Epithelial cell of prostate (primary cell): ENCODE results near the gene RELA.
A peak's percentile ranks its signal among the peaks of the same experiment; 100 is the strongest.
"Not testable (repeated sequence)": the region's sequence is repeated elsewhere in the genome, so short reads cannot be mapped to it uniquely, and the experiment has no call there.

Experiments used
- DNase-seq: peaks from one replicate; pipeline ENCODE4 v3.0.0-alpha.2; 2011; ENCODE audit warnings: low read depth, low spot score
- H3K27ac ChIP-seq: fragments of 450-650 bp; 2 replicates; pipeline ENCODE4 v1.5.1; 2017; ENCODE audit warnings: mild to moderate bottlenecking

Gene RELA

DNA sequence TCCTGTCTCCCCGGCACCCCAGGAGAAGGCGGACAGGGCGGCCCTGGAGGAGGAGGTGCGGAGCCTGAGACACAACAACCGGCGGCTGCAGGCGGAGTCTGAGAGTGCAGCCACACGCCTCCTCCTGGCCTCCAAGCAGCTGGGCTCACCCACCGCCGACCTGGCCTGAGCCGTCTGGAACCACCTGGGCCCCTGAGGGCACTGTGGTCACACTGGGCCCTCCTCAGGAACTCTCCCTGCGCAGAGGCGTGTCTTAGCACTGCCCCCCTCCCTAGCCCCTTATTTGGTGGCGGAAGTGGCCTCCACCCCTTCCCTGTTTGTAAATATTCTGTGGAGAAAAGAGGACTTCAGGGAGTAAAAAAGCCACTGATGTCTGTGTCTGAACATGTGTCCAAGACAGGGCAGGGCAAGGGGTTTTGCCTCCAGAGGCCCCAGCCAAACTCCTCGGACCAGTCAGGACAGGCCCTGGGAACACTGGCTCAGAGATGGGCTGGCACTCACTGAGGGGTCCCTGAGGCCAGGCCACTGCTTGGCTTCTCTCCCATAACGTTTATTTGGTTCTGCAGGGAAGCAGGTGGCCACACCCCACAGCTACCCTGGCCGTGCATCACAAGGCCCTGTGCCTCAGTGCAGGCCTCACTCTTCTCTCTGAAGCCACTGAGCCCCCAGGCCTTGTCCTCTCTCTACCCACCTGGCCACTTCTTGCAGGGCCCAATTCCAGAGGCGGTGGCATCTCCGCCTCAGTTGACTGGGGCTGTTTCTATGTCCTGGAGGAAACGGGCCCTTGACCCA, 12.0 kb downstream of the RELA start:
- peak overlapping the region; percentile 90 for H3K27ac ChIP-seq
- no peak for DNase-seq

DNA sequence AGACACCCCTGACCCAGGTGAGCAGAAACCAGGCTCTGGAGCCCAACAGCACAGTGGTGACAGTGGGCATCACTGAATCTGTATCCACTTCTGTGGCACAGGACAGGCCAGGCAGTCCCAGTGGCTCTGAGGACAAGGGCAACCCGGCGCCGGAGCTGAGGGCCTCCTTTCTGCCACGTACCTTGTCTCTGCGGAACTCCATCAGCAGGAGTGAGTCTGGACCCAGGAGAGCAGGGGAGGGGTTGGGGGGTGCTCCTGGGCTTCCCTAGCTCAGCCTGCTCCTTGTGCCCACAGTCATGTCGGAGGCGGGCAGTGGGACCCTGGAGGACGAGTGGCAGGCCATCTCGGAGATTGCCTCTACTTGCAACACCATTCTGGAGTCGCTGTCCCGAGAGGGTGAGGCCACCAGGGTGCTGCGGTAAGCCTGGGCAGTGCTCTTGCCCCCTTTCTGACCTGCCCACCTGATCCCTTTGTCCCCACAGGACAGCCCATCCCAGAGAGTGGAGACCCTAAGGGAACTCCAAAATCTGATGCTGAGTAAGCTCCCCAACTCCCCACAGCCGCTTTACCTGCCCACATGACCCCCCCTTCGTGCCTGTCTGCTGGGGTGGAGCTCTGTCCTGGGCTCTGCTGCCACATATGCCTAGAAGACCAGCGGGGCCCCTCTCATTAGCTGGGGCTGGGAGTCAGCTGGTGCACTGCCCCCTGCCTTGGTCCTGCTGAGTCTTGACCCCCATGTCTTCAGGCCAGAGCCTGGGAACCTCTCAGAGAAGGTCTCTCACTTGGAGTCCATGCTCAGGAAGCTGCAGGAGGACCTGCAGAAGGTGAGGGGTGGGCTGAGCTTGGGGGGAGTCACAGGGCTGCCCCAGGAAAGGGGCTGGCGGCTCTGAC, 12.8 kb downstream of the RELA start:
- peak overlapping the region; percentile 90 for H3K27ac ChIP-seq
- DNase-seq: no peak

DNA sequence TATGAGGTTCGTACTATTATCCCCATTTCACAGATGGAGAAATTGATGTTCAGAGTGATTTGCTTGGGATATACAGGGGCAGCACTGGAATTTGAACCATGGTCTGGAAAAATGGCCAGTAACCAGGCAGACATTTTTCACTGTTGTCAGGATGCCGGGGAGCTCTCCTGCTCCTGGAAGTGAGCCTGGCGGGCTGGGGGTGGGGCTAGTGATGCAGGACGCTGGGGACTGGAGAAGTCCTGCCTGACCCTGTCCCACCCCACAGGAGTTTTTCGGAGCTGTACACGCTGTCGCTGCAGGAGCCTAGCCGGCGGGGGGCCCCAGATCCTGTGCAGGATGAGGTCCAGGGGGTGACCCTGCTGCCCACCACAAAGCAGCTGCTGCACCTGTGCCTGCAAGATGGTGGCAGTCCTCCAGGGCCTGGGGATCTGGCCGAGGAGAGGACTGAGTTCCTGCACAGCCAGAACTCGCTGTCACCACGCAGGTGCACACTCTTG, 13.7 kb downstream of the RELA start:
- no peak overlapping the region for H3K27ac ChIP-seq
- DNase-seq: no peak

DNA sequence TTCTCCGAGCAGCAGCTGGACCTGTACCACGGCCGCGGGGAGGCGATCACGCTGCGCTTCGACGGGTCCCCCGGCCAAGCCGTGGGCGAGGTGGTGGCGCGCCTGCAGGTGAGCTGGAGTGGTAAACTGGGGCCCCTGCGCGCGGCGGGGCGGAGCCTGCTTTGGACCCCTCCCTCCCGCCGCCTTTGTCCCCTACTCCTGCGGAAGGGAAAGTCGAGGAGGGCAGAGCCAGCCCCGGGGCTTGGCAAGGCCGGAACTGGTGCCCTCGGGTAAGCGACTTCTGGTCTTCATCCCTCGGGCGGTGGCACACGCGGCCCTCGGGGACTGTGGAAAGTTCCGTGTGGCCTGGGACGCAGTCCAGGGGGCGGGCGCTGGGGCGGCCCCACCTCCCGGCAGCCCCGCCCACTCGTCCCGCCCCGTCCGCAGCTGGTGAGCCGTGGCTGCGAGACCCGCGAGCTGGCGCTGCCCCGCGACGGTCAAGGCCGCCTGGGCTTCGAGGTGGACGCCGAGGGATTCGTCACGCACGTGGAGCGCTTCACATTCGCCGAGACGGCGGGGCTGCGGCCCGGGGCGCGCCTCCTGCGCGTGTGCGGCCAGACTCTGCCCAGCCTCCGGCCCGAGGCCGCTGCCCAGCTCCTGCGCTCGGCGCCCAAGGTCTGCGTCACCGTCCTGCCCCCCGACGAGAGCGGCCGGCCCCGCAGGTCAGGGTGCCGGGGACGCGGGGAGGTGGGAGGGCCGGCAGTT, 15.6 kb downstream of the RELA start:
- H3K27ac ChIP-seq: no peak overlapping the region

DNA sequence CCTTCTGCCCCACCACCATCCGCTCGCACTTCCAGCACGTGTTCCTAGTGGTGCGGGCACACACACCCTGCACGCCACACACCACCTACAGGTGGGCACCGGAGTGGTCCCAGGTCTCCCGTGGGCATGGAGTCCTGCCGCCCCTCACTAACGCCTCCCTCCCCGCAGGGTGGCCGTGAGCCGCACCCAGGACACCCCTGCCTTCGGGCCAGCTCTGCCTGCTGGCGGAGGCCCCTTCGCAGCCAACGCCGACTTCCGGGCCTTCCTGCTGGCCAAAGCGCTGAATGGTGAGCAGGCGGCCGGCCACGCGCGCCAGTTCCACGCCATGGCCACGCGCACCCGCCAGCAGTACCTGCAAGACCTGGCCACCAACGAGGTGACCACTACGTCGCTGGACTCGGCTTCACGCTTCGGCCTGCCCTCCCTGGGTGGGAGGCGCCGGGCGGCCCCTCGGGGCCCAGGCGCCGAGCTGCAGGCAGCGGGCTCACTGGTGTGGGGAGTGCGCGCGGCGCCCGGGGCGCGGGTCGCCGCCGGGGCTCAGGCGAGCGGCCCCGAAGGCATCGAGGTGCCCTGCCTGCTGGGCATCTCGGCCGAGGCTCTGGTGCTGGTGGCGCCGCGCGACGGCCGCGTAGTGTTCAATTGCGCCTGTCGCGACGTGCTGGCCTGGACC, 16.3 kb downstream of the RELA start:
- no peak overlapping the region for H3K27ac ChIP-seq
- no peak for DNase-seq

More for the DNA sequence above, 15.6 kb downstream of the RELA start:
- no peak for DNase-seq

DNA sequence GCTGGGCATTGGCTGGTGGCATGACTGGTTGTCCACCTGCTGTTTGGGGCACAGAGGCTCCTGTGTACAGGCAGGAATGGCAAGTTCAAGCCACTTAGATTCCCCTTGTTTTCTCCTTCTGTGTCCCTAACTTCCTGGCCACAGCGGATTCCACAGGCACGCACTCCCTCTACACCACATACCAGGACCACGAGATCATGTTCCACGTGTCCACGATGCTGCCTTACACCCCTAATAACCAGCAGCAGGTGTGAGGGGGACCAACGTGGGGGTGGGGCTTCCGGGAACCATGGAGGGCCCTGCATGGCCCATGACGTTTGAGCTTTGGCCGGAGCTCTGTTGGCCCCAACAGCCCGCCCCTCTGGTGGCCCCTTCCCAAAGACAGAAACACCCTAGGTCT, 17.0 kb downstream of the RELA start:
- no peak overlapping the region for H3K27ac ChIP-seq
- DNase-seq: no peak

DNA sequence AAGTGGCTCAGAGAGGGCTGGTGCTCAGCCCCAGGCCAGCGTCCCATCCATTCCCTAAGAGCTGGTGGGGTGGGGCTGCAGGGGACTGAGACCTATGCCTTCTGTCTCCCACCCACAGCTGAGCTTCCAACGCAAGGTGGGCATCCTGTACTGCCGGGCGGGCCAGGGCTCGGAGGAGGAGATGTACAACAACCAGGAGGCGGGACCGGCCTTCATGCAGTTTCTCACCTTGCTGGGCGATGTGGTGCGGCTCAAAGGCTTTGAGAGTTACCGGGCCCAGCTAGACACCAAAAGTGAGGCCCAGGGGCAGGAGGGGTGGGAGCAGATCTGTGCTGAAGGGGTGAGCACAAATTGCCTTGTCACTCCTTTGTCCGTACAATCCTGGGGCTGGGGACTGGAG, 17.9 kb downstream of the RELA start:
- H3K27ac ChIP-seq: no peak overlapping the region
- no peak for DNase-seq

DNA sequence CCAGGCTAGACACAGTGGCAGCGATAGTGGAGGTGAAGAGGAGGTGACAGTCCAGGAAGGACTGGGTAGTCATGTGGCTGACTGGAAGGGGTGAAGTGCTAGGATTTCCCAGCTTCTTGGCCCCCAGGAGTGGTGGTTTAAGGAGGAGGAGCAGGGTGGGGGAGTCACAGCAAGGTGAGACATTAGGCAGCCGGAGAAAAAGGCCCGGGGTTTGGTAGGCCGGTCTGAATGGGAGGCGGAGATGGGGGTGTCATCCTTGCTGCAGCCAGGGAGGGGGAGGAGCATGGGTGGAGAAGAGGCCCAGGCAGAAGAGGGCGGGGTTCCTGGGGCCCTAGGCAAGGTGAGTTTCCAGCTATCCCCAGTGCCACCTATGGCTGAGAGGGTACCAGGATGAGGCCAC, 18.7 kb downstream of the RELA start:
- DNase-seq: no peak
- H3K27ac ChIP-seq: no peak overlapping the region

DNA sequence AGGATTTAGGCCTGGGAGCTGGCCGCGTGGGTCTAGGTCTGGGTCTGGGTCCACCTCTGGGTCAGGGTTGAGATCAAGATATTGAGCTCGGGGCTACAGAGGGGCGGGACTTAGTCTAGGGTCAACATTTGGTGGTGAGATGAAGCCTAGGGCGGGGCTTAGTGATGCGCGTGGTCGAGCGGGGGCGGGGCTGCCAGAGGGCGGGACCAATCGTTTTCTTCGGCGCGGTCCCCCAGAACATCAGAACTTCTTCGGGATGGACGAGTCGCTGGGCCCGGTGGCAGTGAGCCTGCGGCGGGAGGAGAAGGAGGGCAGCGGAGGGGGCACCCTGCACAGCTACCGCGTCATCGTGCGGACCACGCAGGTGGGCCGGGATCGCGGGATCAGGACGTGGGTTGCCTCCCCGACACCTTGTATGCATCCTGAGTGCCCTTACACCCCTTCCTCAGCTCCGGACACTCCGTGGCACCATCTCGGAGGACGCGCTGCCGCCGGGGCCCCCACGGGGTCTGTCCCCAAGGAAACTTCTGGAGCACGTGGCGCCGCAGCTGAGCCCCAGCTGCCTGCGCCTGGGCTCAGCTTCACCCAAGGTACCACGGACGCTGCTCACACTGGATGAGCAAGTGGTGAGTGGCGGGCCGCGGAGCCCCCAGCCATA, 20.6 kb downstream of the RELA start:
- no peak for DNase-seq
- H3K27ac ChIP-seq: no peak overlapping the region

DNA sequence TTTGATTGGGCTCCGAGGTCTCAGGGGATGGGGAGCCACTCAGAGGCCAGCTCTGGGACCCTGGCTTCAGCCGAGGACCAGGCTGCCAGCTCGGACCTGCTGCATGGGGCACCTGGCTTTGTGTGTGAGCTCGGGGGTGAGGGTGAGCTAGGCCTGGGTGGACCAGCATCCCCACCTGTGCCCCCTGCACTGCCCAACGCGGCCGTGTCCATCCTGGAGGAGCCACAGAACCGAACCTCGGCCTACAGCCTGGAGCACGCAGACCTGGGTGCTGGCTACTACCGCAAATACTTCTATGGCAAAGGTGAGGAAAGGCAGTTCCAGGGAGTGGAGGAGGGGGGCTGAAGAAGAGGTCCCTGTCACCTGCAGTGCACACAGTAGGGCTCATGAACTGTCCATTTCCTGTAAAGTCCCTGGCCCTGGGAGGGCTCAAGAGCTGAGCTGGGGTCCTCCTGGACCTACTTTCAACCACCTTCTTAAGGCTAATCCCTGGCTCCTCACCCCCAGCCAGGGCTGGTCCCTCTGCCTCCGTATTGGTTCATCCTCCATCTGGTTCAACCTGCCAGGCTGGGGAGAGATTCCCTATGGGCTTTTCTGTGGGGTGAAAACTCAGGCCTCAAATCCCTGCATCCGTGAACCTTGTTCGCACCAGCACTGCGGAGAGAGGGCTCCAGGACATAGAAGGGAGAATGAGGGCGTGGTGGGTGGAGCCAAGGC, 21.3 kb downstream of the RELA start:
- H3K27ac ChIP-seq: no peak overlapping the region
- DNase-seq: no peak

DNA sequence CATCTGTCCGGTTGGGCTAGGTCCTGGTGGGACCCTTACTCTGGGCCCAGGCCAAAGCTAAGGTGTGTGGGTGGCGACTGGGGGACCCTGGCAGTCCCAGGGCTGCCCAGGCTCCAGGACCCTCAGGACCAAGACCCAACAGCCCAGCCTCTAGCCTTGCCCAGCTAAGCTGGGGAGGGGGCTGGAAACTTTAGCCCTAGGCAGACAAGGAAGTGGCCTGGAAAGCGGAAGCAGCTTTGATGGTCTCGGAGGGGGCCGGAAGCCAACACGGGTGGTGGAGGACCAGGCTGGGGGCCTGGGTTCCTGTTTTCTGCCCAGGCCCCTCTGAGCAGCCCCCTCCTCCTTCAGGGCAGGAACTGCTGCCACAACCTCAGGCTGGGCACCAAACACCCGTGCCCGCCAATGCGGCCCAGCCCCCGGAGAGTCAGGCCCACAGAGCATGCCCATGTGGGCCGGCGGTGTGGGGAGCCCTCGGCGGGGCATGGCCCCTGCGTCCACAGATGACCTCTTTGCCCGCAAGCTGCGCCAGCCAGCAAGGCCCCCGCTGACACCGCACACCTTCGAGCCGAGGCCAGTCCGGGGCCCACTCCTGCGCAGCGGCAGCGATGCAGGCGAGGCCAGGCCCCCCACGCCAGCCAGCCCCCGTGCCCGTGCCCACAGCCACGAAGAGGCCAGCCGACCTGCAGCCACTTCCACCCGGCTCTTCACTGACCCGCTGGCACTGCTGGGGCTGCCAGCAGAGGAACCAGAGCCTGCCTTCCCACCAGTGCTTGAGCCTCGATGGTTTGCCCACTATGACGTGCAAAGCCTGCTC, 22.0 kb downstream of the RELA start:
- no peak for DNase-seq

DNA sequence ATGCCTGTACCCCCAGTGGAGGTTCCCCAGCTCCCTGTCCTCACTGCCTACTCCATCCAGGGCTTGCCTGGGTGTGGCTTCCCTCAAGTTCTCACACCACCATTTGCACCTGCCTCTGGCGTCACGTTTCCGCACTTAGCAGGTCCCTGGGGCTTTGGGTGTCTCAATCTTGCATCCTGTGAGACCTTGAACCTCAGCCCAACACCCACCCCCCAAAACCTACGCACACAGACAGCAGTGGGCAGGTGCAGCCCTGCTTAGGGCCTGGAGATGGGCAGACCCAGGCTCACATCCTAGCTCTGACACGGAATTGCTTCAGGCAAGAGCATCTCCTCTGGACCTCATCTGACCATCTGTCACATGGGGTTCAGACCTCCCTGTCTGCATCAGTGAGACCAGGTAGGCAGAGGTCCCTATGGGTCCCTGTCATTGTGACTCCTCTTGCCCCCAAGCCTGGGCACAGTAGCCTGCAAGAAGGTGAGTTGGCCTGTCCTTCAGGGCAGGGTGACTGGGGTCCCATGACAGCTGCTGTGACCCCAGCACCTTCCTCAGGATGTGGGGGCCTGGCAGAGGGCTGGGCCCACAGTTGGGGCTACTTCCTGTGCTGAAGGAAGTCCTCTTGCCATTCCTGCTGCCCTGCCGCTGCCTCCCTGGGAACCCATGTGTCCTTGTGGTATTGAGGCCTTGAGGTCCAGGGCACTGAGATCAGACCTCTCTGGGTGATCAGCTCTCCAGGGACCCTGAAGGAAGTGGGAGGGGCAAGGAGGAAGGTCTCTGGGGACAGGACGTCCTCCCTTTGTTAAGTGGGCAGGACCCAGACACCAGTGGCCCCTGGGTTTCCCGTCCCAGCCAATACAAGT, 22.9 kb downstream of the RELA start:
- H3K27ac ChIP-seq: no peak overlapping the region
- DNase-seq: no peak

More for the DNA sequence above, 22.0 kb downstream of the RELA start:
- H3K27ac ChIP-seq: no peak overlapping the region

DNA sequence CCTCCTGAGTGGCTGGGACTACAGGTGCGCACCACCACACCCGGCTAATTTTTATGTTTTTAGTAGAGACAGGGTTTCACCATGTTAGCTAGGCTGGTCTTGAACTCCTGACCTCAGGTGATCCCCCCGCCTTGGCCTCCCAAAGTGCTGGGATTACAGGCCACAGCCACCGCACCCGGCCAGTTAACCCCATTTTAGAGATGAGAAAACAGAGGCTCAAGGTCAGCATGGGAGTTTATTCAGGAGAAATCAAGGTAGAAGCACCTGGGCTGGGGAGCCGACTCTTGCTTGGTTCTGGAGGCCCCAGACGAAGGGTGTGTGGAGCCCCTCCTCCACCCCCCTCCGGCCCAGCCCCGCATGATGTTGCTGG, 23.5 kb downstream of the RELA start:
- H3K27ac ChIP-seq, DNase-seq: not testable (repeated sequence)

DNA sequence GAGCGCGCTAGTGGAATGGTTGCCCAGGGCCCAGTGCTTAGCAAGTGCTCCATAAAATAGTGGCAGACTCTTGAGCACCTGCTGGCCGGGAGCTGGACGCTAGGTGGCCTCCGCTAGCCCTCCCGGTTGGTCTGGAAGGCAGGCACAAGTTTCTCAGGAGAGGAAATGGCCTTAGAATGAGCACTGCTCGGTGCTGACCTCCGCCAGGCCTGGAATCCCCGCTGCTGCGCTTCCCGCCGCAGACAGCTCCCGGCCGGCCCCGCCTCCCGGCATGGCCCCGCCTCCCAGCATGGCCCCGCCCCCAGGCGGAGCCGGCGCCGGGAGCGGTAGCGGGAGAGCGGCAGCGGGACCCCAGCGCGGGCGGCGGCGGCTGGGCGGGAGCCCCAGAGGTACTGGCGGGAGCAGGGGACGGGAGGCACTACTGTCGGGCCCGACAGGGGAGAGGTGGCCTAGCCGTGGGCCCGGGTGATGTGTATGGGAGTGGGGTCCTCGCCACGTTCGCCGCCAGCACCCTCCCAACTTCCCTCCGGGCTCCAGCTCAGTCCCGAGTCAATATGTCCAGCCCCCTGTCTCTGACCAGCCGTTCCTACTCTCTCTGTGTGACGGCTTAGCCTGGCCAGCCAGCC, 24.8 kb downstream of the RELA start, which contains the start of gene SIPA1:
TSS of gene SIPA1 (plus strand) at position 308 of the 626 bp plus-strand sequence. CDS start 2,821 bp downstream, outside the sequence.
- no peak for DNase-seq
- peak within 1 kb of the TSS; percentile 25 for H3K27ac ChIP-seq

DNA sequence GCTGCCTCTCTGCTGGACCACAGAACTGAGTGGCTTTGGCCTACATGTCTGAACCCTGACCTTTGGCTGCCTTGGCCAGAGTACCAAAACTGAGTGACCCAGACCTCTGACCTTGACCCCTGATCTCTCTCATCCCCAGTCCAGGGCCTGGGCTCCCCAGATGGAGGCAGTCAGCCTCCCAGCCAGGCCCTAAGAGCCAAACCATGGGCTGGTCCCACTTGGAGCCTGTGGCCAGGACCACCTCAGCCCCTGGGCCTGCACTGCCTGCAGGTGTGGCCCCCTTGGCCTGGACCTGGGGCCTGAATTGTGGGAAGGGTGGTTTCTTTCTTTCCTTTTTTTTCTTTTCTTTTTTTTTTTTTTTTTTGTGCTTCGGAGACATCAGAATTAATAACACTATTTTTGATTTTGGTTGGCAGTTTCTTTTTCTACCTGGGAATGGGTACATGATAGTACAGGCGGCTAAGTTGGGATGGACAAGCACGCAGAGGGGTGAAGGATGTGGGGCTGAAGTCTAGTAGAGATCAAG, 25.6 kb downstream of the RELA start:
- H3K27ac ChIP-seq: no peak overlapping the region

More for the DNA sequence above, 25.6 kb downstream of the RELA start:
- DNase-seq: no peak
